ENCODE results near the gene ADARB2.
"Not testable (repeated sequence)": the region's sequence is repeated elsewhere in the genome, so short reads cannot be mapped to it uniquely, and the experiment has no call there.

The ADARB2 gene

DNA sequence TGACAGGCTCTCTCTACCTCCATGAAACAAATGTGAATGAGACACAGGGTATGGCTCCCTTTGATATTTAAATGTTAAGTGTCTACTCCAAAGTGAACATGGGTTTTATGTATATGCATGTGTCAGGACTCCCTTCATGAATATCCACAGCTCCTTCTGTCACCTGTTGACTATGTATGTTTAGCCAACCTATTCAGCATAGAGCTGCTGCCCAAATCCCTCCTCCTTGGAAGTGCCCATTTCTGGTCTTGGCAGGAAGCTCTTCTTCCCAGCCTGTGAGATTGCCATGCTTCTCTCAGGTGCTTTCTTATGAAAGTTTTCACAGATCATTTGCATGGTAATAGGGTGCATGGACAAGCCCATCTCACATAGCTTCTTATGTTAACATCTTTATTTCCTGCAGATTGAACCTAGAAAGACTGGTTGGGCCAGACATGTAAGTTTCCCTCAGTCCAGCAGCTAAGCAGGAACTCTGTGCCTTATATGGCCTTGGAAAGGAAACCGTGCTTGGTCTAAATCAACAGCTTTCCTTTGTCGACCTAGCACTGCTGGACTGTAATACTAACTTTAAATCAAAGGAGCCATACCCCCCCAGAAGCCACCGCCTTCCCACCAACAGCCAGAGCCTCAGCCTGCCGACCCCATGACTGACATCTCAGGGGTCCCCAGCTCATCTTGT, 288.9 kb downstream of the ADARB2 start:
- peaks cover 16% of the 10 kb centered on the region for H3K27me3 Mint-ChIP-seq
- peaks cover 5% of the 10 kb centered on the region for H3K9me3 Mint-ChIP-seq
- H3K36me3 Mint-ChIP-seq, result no peaks in the 10 kb centered on the region
- no peaks in the 10 kb centered on the region for H3K4me1 Mint-ChIP-seq
- H3K4me3 Mint-ChIP-seq, result no peak overlapping the region
- no peak overlapping the region for H3K27ac Mint-ChIP-seq

DNA sequence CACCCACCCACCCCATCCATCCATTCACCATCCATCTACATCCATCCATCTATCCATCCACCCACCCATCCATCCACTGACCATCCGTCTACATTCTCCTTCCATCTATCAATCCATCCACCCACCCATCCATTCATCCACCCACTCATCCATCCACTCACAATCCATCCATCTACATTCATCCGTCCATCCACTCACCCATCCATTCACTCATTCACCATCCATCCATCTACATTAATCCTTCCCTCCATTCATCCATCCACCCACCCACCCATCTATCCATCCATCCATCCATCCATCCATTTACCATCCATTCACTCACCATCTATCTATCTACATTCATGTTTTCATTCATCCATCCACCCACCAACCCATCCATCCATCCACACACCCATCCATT, 292.5 kb downstream of the ADARB2 start:
- Mint-ChIP-seq H3K4me1 (no peaks in the 10 kb centered on the region), H3K27me3 (peaks cover 4% of the 10 kb centered on the region), H3K27ac (no peak overlapping the region)

DNA sequence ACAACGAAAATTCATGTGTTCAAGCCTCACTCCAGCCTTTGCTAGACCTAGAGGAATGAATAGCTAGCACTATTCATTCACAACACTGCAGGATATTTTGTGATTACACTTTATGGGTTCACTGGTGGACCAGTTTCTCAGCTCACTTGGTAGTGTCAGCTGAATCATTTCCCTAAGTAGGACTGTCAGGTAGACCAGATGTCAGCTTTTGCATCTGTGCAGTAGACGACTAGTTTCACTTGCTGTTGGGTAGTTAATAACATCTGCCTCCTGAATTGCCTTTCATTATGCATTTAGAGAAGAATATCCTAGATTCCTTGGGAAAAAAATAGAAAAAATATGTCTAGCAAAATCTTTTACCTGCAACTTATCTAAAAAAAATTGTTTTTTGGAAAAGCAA, 296.4 kb downstream of the ADARB2 start:
- Mint-ChIP-seq H3K36me3 (no peaks in the 10 kb centered on the region), H3K9me3 (no peaks in the 10 kb centered on the region), H3K4me3 (no peak overlapping the region), H3K4me1 (no peaks in the 10 kb centered on the region), H3K27ac (no peak overlapping the region), H3K27me3 (peaks cover 5% of the 10 kb centered on the region)

More for the DNA sequence above, 292.5 kb downstream of the ADARB2 start:
- Mint-ChIP-seq H3K4me3 (no peak overlapping the region), H3K36me3 (no peaks in the 10 kb centered on the region), H3K9me3 (no peaks in the 10 kb centered on the region)

- Mint-ChIP-seq H3K27me3 (peaks cover 6% of the 10 kb centered on the region), H3K4me1 (no peaks in the 10 kb centered on the region), H3K9me3 (peaks cover 2% of the 10 kb centered on the region), H3K36me3 (no peaks in the 10 kb centered on the region), H3K27ac (no peak overlapping the region), H3K4me3 (no peak overlapping the region)
These were observed 302.2 kb downstream of the ADARB2 start for GRCh38 chr10:1434912-1435692.

- no peaks in the 10 kb centered on the region for H3K4me1 Mint-ChIP-seq
- H3K27me3 Mint-ChIP-seq, result peaks cover 10% of the 10 kb centered on the region
- no peak overlapping the region for H3K27ac Mint-ChIP-seq
- no peak overlapping the region for H3K4me3 Mint-ChIP-seq
- peaks cover 5% of the 10 kb centered on the region for H3K9me3 Mint-ChIP-seq
- H3K36me3 Mint-ChIP-seq, result no peaks in the 10 kb centered on the region
These were observed 303.1 kb downstream of the ADARB2 start for GRCh38 chr10:1434202-1434601.

DNA sequence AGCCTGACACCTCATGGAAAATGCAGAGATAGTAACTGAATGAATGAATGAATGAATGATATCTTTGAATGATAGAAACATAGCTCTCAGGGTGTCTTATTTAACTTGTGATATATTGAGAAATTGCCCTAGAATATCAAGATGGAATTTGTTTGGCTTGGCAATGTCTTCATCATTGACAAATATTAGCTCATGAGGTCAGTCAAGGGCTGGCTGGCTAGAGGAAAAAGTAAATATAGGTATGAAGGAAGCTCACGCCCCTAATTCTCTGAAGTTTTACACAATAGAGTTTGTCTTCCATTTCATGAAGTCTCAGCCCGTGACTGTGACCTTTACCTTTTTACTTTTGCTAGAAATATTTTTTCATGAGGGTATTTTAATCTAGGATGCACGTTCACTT, 305.2 kb downstream of the ADARB2 start:
- H3K4me3 Mint-ChIP-seq, result no peak overlapping the region

GRCh38 chr10:1431229-1431628, 306.1 kb downstream of the ADARB2 start:
- no peaks in the 10 kb centered on the region for H3K36me3 Mint-ChIP-seq
- no peaks in the 10 kb centered on the region for H3K4me1 Mint-ChIP-seq
- no peak overlapping the region for H3K4me3 Mint-ChIP-seq
- H3K27ac Mint-ChIP-seq, result no peak overlapping the region
- peaks cover 5% of the 10 kb centered on the region for H3K9me3 Mint-ChIP-seq
- peaks cover 5% of the 10 kb centered on the region for H3K27me3 Mint-ChIP-seq

More for the DNA sequence above, 305.2 kb downstream of the ADARB2 start:
- H3K4me1 Mint-ChIP-seq, result no peaks in the 10 kb centered on the region
- H3K36me3 Mint-ChIP-seq, result no peaks in the 10 kb centered on the region
- H3K9me3 Mint-ChIP-seq, result peaks cover 5% of the 10 kb centered on the region
- H3K27me3 Mint-ChIP-seq, result peaks cover 5% of the 10 kb centered on the region
- no peak overlapping the region for H3K27ac Mint-ChIP-seq

DNA sequence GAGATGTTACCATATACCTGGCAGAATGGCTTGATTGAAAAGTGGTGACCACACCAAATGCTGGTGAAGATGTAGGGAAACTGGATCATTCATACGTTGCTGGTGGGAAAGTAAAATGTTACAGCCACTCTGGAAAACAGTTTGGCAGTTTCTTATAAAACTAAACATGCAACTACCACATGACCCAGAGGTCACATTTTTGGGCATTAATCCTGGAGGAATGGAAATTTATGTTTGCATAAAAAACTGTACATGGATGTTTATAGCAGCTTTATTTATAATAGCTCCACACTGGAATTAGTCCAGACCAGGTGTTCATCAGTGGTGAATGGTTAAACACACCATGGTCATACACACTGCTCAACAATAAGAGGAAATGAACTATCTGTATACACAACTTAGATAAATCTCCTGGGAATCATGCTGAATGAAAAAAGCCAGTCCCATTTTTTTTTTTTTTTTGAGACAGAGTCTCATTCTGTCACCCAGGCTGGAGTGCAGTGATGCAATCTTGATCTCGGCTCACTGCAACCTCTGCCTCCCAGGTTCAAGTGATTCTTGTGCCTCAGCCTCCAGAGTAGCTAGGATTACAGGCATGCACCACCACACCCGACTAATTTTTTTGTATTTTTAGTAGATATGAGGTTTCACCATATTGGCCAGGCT, 309.7 kb downstream of the ADARB2 start:
- not testable (repeated sequence) for H3K27ac Mint-ChIP-seq, H3K27me3 Mint-ChIP-seq, H3K9me3 Mint-ChIP-seq, H3K36me3 Mint-ChIP-seq, H3K4me1 Mint-ChIP-seq, H3K4me3 Mint-ChIP-seq

GRCh38 chr10:1426786-1427185, 310.5 kb downstream of the ADARB2 start:
- Mint-ChIP-seq H3K9me3 (peaks cover 5% of the 10 kb centered on the region), H3K4me3 (no peak overlapping the region), H3K4me1 (no peaks in the 10 kb centered on the region), H3K36me3 (no peaks in the 10 kb centered on the region), H3K27me3 (peaks cover 8% of the 10 kb centered on the region), H3K27ac (no peak overlapping the region)

DNA sequence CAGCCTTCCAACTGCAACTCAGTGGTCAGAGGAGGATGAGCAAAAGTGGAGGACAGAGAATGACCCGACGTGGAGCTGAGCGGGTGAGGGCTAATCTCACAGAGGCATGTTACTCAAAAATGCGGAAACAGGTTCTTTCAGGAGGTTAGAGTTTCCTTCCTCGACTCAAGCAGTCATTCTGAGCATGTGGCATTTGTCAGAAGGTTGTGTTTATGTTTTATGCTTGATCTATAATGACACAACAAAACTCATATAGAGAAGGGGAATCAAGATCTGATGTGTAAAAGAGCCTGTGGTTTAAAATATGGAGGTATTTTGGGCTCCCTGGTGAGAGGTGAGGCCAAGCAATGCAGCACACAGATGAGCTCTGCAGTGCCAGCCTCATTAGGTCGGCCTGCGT, 311.4 kb downstream of the ADARB2 start:
- no peak overlapping the region for H3K4me3 Mint-ChIP-seq
- H3K4me1 Mint-ChIP-seq, result no peaks in the 10 kb centered on the region
- peaks cover 13% of the 10 kb centered on the region for H3K27me3 Mint-ChIP-seq
- H3K36me3 Mint-ChIP-seq, result no peaks in the 10 kb centered on the region
- H3K27ac Mint-ChIP-seq, result no peak overlapping the region
- H3K9me3 Mint-ChIP-seq, result peaks cover 5% of the 10 kb centered on the region

DNA sequence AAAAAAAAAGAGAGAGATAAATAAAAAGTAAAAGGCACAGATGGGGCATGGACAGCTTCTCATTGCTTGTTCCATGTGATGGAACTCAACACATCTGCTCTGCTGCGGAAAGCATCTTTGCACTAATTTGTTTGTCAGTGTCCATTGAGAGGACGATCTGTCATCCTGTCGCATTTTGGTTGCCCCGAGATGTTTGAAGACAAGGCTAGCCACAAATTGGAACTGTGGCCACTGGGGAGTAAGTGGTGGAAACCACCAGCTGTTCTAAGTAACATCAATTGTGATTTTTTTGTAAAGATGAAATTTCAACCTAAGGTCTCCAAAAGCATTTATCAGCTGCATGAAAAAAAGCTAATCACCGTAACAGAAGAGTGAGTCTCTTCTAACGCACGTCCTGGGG, 312.7 kb downstream of the ADARB2 start:
- Mint-ChIP-seq H3K9me3 (no peaks in the 10 kb centered on the region), H3K27ac (no peak overlapping the region), H3K36me3 (no peaks in the 10 kb centered on the region), H3K27me3 (peaks cover 20% of the 10 kb centered on the region), H3K4me1 (peaks cover 8% of the 10 kb centered on the region), H3K4me3 (no peak overlapping the region)

GRCh38 chr10:1423676-1424253, 313.6 kb downstream of the ADARB2 start:
- Mint-ChIP-seq H3K27me3 (peaks cover 22% of the 10 kb centered on the region), H3K4me3 (no peak overlapping the region), H3K27ac (no peak overlapping the region), H3K4me1 (peaks cover 8% of the 10 kb centered on the region), H3K9me3 (no peaks in the 10 kb centered on the region), H3K36me3 (no peaks in the 10 kb centered on the region)

DNA sequence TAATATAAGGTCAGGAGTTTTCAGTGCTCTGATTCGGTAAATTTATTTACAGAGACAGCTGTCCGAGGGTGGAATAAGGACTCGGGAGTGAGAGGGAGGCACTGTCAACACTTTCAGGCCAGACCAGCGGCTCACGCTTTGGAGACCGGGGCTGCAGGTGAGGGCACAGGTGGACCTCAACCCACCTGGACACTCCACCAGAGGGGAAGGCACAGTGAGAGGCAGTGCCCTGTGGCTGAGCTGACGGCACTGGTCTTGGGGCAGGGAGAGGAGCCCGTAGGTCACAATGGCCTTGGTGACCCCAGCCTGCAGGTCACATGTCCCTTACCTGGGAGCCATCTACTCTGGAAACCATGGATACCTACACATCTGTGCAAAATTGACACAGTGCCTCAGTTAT, 315.1 kb downstream of the ADARB2 start:
- no peaks in the 10 kb centered on the region for H3K9me3 Mint-ChIP-seq
- peaks cover 8% of the 10 kb centered on the region for H3K4me1 Mint-ChIP-seq
- H3K36me3 Mint-ChIP-seq, result no peaks in the 10 kb centered on the region
- no peak overlapping the region for H3K4me3 Mint-ChIP-seq
- peaks cover 22% of the 10 kb centered on the region for H3K27me3 Mint-ChIP-seq
- H3K27ac Mint-ChIP-seq, result no peak overlapping the region

GRCh38 chr10:1420661-1421362, 316.5 kb downstream of the ADARB2 start:
- peaks cover 27% of the 10 kb centered on the region for H3K27me3 Mint-ChIP-seq
- H3K9me3 Mint-ChIP-seq, result no peaks in the 10 kb centered on the region
- no peak overlapping the region for H3K27ac Mint-ChIP-seq
- H3K36me3 Mint-ChIP-seq, result no peaks in the 10 kb centered on the region
- H3K4me3 Mint-ChIP-seq, result peak overlapping the region; percentile 53
- peaks cover 8% of the 10 kb centered on the region for H3K4me1 Mint-ChIP-seq

- no peaks in the 10 kb centered on the region for H3K9me3 Mint-ChIP-seq
- peaks cover 29% of the 10 kb centered on the region for H3K27me3 Mint-ChIP-seq
- no peak overlapping the region for H3K27ac Mint-ChIP-seq
- no peaks in the 10 kb centered on the region for H3K36me3 Mint-ChIP-seq
- peak overlapping the region; percentile 53 for H3K4me3 Mint-ChIP-seq
- H3K4me1 Mint-ChIP-seq, result peaks cover 8% of the 10 kb centered on the region
These were observed 317.3 kb downstream of the ADARB2 start for GRCh38 chr10:1419796-1420610.
